Caki2 (cell line): ENCODE measurements around the gene MCF2L2. TPM values are rescaled to one million over a fixed set of nuclear protein-coding genes. Genes with fewer than 3 reads are reported as not detected.
"Not testable (repeated sequence)": the region's sequence is repeated elsewhere in the genome, so short reads cannot be mapped to it uniquely, and the experiment has no call there.

Experiments used
- DNase-seq: peaks from one replicate; pipeline ENCODE4 v3.0.0-alpha.2; 2015; ENCODE audit warnings: low read depth
- in situ Hi-C: cut with HindIII; loops from 2 replicates; pipeline ENCODE4 v1.10.0; 2016; ENCODE audit warnings: low sequenced_read_pairs, low pct_unique_long_range_greater_than_20kb, mixed read lengths
- total RNA-seq: library from RNA; depleted of rRNA; stranded (reverse); fragments of >200 nt; shearing (Covaris generic); gene quantifications from 2 replicates; pipeline ENCODE4 v1.2.3, GENCODE V29; 2014; ENCODE audit warnings: low replicate concordance

MCF2L2 gene
- total RNA-seq, 1 experiment from 2014 or later = 0.91 TPM

DNA sequence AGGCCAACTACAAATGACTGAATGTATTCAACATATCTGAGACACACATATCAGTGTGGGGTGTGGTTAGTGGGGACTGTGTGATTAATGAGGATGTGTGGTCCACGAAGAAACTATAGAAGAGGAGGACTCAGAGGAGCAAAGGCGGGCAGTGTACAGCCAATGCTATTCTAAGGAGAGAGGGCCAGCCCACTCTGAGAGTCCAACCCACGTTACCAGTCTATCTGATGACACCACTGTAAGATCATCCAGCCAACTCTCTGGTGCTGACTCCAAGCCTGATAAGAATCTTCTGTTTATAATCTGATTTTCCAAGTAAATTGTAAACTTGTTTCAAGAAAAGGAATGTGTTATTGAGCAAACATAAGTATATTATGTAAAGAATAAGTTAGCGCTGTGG is 47.2 kb downstream of the MCF2L2 start:
- peak; percentile 59 for DNase-seq
- in situ Hi-C loops = no loop called here

DNA sequence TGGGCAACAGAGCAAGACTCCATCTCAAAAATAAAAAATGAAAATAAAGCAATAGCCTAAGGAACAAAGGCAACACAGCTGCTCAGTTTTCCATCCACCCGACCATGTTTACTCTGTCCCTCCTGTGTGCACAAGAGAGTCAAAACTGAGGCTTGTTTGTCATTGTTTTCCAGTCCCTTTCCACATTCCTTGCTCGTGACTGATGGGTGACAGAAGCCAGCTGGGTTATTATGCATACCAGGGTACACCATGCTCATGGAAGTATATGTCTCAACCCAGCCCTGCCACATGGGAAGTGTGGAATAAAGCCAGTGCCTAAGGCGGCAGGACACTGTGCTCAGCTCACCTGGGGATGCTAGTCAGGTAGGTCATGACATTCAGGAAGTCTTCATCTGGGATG is 49.5 kb downstream of the MCF2L2 start:
- no peak for DNase-seq
- in situ Hi-C loops = no loop called here

DNA sequence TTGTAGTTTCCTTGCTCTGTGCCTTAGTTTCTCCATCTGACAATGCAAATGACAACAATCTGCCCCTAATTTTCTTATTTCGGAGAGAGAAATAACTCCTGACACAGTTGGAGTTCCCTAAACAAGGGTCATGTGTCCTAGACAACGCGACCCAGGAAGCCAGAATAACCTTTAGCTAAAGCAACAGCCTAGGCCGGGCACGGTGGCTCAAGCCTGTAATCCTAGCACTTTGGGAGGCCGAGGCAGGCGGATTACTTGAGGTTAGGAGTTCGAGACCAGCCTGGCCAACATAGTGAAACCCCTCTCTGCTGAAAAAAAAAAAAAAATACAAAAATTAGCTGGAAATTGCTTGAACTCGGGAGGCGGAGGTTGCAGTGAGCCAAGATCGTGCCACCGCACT is 49.9 kb downstream of the MCF2L2 start:
- in situ Hi-C loops = no loop called here
- DNase-seq = no peak

DNA sequence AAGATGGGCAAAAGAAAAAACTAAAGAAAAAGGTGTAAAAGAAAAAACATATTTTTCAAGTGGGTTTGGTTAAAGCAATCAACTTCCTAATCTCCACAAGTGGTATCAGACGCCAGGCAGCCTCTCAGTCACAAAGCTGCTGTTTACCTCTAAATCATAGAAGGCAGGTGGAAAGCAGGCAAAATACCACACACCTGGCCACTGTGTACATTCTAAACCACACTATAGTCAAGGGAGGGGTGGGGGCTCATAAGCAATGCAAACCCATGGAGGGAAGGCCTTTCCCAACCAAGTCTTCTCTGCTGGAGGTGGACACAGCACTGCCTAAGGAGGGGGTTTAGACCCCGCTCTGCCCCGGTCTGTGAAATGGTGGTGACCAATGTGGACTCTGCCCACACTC is 50.4 kb downstream of the MCF2L2 start:
- no peak for DNase-seq
- in situ Hi-C loops = no loop called here

DNA sequence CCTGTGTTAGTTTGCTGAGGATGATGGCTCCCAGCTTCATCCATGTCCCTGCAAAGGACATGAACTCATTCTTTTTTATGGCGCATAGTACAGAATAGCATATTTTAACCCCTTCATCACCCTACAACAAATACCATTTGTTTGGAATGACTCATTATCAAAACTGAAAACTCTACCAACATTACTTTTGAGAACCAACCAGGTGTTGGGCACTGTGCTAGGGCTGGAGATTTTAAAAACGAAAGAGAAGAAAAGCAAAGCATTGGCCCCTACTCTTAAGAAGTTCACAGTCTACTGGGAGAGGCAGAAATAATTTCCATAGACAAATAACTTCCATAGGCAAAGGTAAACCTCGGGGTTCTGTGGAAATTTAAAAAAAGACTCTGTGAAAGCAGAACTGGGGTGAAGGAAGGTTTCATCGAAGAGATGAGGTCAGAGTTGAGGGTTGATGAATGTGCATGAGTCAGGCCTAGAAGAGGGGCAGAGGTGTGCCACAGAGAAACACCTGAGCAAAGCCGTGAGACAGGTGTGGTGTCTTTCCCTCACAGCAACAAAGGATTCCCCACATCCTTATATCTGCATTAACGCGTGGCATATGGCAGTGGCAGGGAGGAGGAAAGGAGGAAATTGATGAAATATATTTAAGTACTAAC is 51.0 kb downstream of the MCF2L2 start:
- in situ Hi-C loops = no loop called here
- DNase-seq = no peak

DNA sequence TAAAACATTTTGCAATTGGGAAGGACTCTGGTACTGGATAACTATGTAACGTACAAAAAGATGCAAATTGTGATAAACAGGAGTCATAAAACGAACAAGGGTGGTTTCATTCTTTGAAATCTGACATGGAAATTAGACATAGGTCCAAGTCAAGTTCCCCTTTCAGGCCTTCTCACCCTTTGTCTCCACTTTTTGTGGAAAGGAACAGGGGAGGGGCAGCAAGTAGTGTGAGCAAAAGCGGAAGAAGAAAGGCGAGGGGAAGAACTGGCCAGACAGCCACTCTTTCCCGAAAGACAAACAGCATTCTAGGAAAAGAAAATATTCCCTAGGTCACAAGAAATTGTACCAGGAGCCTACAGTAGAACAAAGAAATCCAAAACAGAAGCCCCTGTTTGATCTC is 52.6 kb downstream of the MCF2L2 start:
- in situ Hi-C loops = no loop called here
- DNase-seq = no peak

DNA sequence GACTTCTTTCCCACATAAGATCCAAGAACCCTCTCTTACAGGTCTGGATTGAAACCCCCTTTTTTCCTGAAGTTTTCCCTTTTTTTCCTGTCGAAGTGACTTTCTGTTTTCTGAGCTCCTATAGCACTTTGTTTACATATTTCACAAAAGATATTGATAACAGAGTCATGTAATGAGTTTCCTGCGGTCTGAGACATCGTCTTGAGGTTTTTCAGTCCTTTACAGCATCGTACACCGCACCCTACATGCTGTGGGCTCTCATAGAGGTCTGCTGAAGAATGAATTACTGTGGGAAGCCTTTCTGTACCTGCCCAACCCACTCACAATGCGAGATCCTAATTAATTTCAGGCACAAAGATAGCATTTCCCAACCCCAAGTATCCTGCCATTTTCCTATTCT is 53.1 kb downstream of the MCF2L2 start:
- no peak for DNase-seq
- in situ Hi-C loops = no loop called here

DNA sequence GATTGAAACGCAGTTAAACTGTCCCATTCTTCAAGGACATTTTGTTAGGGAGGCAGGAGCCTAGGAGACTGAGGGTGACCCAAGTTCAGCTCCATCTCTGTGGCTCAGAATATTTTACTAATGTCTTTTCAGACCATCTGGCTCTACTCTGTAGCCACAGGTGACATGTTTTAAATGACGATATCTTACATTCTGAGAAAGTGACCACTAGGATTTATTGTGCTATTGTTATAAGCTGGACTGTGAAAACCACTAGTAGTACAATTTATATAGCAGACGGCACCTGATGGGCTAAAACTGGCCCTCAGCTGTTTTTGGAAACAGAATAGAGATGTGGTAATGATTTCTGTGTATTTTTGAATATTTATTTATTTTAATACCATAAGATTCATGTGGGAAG is 55.5 kb downstream of the MCF2L2 start:
- DNase-seq = no peak
- in situ Hi-C loops = no loop called here

DNA sequence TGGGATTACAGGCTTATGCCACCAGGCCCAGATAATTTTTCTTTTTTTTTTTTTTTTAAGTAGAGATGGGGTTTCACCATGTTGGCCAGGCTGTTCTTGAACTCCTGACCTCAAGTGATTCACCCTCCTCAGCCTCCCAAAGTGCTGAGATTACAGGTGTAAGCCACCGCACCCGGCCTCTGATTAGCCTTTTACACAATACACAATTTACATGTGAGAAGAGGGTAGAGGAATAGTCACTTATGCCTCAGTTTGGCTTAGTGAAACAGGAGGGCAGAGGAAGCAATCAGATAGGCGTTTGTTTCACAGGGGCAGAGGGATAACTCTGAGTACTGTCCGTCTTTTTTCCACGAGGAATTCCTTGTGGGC is 56.8 kb downstream of the MCF2L2 start:
- DNase-seq, in situ Hi-C loops: not testable (repeated sequence)

DNA sequence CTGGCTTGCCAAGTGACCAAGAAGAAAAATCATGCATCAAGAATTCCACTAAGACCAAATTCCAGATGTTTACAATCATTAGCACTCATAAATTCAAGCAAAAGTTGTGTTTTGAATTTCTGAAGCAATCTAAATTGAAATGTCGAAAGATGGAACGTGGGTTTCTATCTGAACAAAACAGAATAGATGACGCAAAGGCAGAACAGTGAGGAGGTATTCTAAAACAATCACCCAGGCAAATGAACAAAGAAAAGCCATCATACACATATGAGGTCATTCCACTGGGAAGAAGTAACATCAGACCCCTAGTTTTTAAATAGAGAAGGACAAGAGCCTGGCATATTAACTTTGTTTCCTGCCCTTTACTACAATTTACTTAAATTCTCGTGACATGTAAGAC is 58.0 kb downstream of the MCF2L2 start:
- no peak for DNase-seq
- in situ Hi-C loops = no loop called here

DNA sequence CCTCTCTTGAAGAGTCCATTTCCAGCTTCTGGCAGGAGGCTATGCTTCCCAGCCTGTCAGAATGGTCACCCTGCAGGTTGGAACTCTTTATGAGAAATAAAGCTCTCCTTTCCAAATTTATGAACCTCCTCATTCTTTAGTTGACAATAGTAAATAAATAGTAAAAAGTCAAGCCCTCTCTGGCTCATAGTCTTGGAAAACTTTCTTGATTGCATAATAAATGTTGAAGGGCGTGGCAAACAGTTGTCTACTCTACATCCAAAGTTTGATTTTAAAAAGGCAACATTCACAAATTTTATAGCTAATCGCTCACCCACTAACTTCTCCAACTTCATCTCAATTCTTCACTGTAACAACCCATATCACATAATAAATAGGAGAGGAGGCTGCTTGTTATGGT is 58.8 kb downstream of the MCF2L2 start:
- in situ Hi-C loops = no loop called here
- DNase-seq = no peak

DNA sequence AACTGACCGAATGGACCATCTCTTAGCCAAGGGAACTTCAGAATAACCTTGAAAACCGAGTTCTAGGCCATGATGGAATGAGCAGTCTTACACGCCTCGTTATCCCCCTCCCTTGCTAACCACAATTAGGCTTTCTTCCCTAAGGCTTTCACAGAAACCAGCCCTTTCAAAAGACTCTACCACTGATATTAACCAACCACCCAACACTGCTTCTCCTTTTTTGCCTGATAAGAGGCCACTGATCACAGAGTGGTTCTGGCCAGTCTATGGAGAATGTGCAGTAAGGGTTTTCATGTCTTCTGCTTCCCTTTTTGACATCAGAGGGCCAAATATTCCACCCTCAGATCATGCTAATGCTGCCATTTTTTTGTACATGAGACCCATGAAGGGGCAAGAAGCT is 59.3 kb downstream of the MCF2L2 start:
- DNase-seq = no peak
- in situ Hi-C loops = no loop called here

DNA sequence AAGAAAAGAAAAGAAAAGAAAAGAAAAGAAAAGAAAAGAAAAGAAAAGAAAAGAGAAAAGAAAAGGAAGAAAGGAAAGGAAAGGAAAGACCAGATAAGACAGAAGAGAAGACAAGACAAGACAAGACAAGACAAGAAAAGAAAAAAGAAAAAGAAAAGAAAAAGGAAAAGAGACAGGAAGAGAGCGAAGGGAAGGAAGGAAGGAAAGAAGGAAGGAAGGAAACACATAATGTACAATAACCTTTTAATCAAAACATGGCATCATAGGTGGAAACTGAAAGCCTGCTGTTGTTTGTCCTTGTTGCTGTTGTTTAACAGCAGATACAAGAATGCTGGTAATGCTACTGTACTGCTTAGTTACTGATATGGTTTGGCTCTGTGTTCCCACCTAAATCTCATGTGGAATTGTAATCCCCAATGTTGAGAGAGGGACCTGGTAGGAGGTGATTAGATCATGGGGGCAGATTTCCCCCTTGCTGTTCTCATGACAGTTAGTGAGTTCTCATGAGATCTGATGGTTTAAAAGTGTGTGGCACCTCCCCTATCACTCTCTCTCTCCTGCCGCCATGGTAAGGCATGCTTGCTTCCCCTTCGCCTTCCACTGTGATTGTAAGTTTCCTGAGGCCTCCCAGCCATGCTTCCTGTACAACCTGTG is 67.3 kb downstream of the MCF2L2 start:
- in situ Hi-C loops = no loop called here

DNA sequence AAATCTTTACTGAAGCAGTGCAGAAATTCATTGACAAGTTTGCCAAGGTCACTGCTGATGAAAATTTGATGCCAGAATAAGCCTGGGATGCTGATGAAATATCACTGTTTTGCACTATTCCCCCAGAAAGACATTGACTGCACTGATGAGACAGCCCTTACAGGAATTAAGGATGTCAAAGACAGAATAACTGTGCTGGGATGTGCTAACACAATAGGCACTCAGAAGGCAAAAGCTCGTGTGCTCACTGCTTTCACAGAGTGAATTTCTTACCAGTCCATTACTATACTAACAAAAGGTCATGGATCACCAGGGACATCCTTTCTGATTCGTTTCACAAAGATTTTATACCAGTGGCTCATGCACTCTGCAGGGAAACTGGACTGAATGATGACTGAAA is 69.4 kb downstream of the MCF2L2 start:
- DNase-seq = no peak
- in situ Hi-C loops = no loop called here

More for the DNA sequence above, 67.3 kb downstream of the MCF2L2 start:
- no peak for DNase-seq

DNA sequence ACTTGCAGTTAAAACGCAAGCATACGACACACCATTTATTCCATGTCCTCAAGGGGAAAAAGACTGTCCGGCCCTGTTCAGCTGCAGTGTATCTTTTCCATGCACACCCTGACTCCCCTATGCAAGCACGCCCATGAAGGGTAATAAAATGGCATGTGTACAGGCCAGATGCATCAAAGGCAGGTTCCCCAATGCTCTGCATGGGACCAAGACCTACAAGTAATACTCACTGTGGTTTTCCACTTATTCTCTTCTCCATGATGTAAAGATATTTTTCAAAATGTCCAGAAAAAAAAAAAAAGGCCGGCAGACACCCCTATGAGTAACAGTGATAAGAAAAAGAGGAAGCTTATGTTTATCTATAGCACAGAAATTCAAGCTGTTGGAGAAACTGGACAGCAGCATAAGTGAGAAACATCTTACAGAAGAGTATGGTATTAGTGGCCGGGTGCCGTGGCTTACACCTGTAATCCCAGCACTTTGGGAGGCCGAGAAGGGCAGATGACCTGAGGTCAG is 70.8 kb downstream of the MCF2L2 start:
- DNase-seq = no peak
- in situ Hi-C loops = no loop called here

DNA sequence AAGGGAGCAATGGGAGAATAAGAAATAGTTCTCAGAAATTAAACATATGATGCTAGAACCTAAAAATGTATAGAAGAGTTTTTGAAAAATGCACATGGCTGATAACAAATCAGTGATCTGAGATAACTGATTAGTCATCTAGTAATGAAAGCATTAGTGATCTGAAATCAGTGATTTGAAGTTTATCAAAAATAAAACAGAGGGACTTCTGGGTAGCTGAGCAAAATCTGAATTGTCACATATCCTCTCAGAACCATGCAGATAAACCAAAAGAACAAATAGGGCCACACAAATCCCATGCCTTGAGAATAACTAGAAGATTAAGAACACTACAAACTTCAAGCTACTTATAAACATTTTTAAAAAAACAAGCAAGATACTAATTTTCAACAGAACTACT is 71.5 kb downstream of the MCF2L2 start:
- DNase-seq = no peak
- in situ Hi-C loops = no loop called here

DNA sequence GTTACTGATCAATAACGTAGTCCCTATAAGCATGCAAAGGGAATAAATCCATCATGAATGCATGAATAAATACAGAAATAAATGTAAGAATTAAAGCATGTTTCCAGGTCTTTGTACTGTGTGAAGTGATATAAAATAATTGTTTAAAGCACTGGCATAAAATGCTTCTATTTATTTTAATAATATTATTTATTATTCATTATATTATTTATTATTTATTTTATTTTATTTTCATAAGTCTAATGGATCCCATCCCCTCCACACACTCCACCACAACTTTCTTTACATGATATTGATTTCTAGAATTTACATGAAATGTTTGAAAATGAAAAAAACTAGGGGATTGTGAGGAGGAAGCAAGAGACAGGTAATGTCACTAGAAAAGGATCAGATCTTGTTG is 73.5 kb downstream of the MCF2L2 start:
- DNase-seq = no peak
- in situ Hi-C loops = no loop called here

DNA sequence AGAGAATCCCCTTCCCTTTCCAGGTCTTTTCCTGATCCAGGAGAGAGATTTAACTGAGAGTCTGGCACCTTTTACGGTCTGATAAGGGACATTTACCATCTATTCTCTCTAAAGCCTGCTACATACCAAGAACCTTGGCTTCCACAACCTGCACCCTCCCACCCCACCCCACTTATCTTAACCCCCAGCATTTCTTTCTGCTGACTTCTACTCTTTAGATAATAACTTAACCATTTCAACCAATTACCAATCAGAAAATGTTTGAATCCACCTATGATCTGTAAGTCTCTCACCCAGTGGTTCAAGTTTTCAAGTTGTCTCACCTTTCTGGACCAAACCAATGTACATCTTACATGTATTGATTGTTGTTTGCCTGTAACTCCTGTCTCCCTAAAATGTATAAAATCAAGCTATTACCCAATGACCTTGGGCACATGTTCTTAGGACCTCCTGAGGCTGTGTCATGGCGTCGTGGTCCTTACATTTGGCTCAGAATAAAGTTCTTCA is 74.0 kb downstream of the MCF2L2 start:
- in situ Hi-C loops = no loop called here
- DNase-seq = no peak

DNA sequence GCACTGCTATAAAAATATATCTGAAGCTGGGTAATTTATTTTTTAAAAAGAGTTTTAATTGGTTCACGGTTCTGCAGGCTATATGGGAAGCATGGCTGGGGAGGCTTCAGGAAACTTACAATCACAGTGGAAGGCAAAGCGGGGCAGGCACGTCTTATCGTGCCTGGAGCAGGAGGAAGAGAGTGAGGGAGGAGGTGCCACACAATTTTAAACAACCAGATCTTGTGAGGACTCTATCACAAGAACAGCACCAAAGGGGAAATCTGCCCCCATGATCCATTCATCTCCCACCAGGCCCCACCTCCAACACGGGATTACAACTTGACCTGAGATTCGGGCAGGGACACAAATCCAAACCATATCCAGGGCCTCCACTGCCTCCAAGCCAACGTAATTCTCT is 75.0 kb downstream of the MCF2L2 start:
- no peak for DNase-seq
- in situ Hi-C loops = no loop called here

DNA sequence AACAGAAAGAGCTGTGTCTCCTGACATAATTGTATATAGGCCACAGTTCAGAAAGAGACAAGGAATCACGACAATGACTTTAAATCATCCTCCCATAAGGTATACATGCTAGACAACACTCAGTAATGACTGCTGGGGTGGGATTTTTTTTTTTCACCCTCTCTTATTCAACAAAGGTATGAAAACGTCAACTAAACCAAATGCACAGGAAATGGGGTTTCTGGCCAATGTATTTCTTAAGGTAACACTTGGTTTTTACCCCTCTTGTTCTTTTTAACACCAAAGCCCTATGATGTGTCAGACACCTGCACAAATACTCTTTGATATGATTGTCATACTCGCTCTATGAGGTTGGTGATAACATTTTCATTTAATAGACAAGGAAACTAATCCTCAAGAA is 78.3 kb downstream of the MCF2L2 start:
- DNase-seq = no peak
- in situ Hi-C loops = no loop called here
